Measurements from ENCODE around the gene HAUS1. TPM values are rescaled to one million over a fixed set of nuclear protein-coding genes. Genes with fewer than 3 reads are reported as not detected.
A peak's percentile ranks its signal among the peaks of the same experiment; 100 is the strongest.

The HAUS1 gene
- total and polyA plus RNA-seq, 2 of the 8 experiments (the other 6 are each of a cell fraction or from before 2014, with no cell fraction given) = 104 TPM

DNA sequence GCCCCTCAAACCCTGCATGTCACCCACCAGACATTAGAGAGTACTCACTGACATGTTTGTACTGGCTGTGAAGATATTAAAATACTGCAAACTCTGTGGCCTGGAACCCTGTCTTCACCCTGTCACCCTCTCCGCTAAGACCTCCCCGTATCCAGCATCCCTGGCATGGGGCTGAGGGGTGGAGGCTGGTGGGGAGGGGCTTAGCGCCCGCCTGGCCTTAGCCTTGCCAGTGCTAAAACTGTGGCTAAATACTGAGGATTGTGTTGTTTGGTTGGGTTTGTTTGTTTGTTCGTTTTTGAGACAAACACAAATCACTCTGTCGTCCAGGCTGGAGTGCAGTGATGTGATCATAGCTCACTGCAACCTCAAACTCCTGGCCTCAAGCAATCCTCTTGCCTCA is 34.0 kb upstream of the HAUS1 start:
- WGBS, 2 experiments (ENCODE audit: extremely low coverage in 1 of 2, insufficient coverage in 1 of 2, insufficient read length in 1 of 2, insufficient replicate concordance in 2 of 2, low coverage in 1 of 2, low lambda C conversion rate in 2 of 2, missing lambda C conversion rate in 1 of 2) = 73% methylated on average over 6 of the region's 6 CpGs; no CpG with 5 or more reads in 1 of the 2 experiments
- TF ChIP-seq SP2 (IDR thresholded peaks at IDR 0.05; ENCODE audit: low read length) = no peak
- no peak for TF ChIP-seq JUN (IDR thresholded peaks at IDR 0.05; ENCODE audit: low read depth, low read length)
- TF ChIP-seq GABPA (IDR thresholded peaks at IDR 0.05; ENCODE audit: borderline replicate concordance, insufficient read depth, low read length) = no peak
- TF ChIP-seq NRF1 (IDR thresholded peaks at IDR 0.05; ENCODE audit: low read depth, low read length) = no peak
- no peak for TF ChIP-seq TAF7 (optimal IDR thresholded peaks at IDR 0.05; ENCODE audit: borderline replicate concordance, low read depth, low read length)
- TF ChIP-seq KDM4A (IDR thresholded peaks at IDR 0.05; ENCODE audit: low read depth, low read length, severe bottlenecking) = no peak
- TF ChIP-seq HDAC2 (IDR thresholded peaks at IDR 0.05; ENCODE audit: borderline replicate concordance in 1 of 2, low read depth in 2 of 2, low read length in 2 of 2) = no peak
- TF ChIP-seq, protein P1, sequence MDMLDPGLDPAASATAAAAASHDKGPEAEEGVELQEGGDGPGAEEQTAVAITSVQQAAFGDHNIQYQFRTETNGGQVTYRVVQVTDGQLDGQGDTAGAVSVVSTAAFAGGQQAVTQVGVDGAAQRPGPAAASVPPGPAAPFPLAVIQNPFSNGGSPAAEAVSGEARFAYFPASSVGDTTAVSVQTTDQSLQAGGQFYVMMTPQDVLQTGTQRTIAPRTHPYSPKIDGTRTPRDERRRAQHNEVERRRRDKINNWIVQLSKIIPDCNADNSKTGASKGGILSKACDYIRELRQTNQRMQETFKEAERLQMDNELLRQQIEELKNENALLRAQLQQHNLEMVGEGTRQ (IDR thresholded peaks at IDR 0.05; ENCODE audit: low read length) = no peak
- no peak for TF ChIP-seq EGR1 (IDR thresholded peaks at IDR 0.05; ENCODE audit: borderline replicate concordance, low read depth, low read length)
- no peak for TF ChIP-seq YY1 (IDR thresholded peaks at IDR 0.05; ENCODE audit: low read depth, low read length)
- TF ChIP-seq, protein P2, sequence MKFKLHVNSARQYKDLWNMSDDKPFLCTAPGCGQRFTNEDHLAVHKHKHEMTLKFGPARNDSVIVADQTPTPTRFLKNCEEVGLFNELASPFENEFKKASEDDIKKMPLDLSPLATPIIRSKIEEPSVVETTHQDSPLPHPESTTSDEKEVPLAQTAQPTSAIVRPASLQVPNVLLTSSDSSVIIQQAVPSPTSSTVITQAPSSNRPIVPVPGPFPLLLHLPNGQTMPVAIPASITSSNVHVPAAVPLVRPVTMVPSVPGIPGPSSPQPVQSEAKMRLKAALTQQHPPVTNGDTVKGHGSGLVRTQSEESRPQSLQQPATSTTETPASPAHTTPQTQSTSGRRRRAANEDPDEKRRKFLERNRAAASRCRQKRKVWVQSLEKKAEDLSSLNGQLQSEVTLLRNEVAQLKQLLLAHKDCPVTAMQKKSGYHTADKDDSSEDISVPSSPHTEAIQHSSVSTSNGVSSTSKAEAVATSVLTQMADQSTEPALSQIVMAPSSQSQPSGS (IDR thresholded peaks at IDR 0.05; ENCODE audit: low read length) = no peak

More for the DNA sequence above, 34.0 kb upstream of the HAUS1 start:
- peak in 1 of 2 experiments; percentile 35 for DNase-seq (ENCODE audit: low read depth in 1 of 2, low spot score in 2 of 2)
- Histone ChIP-seq H2AFZ (ENCODE audit: low read length) (no peak overlapping the region), H3K4me1 (replicated peaks in 1 of 4; ENCODE audit: control insufficient read depth in 3 of 4, insufficient read depth in 4 of 4, low read length in 3 of 4) (peaks cover 0 to 6% (median 0%) of the 10 kb centered on the region in 4 experiments; a peak in 2 of 7 replicates), H3K9me3 (ENCODE audit: insufficient read depth in 2 of 2, low read depth in 1 of 2, low read length in 1 of 2) (no peaks in the 10 kb centered on the region), H3K36me3 (ENCODE audit: control insufficient read depth in 2 of 4, insufficient read depth in 4 of 4, low read length in 3 of 4) (no peaks in the 10 kb centered on the region), H3K9ac (replicated peaks in 1 of 4; ENCODE audit: extremely low read depth in 1 of 4, low read depth in 3 of 4, low read length in 3 of 4) (no peak overlapping the region), H2BK12ac (ENCODE audit: low read depth, low read length) (no peak overlapping the region), H3K79me1 (ENCODE audit: low read depth, low read length) (no peaks in the 10 kb centered on the region), H3K79me2 (ENCODE audit: control insufficient read depth in 1 of 2, insufficient read depth in 2 of 2, low read length in 2 of 2) (no peaks in the 10 kb centered on the region), H3K23ac (ENCODE audit: insufficient read length) (no peak overlapping the region), H2BK120ac (replicated peaks; ENCODE audit: low read depth, low read length) (no peak overlapping the region), H3K56ac (replicated peaks; ENCODE audit: insufficient read length, low read depth, low read length) (no peak overlapping the region), H4K91ac (replicated peaks; ENCODE audit: insufficient read length, low read length) (no peak overlapping the region), H3K4me3 (ENCODE audit: extremely low read depth in 1 of 4, insufficient read depth in 2 of 4, low read depth in 3 of 4, low read length in 4 of 4) (no peak overlapping the region), H4K5ac (ENCODE audit: insufficient read length, low read depth, low read length) (no peak overlapping the region), H3K18ac (ENCODE audit: extremely low read depth, low read length) (no peak overlapping the region), H4K20me1 (replicated peaks in 1 of 2; ENCODE audit: control insufficient read depth in 1 of 2, insufficient read depth in 2 of 2, low read length in 2 of 2) (peaks cover 0 to 3% of the 10 kb centered on the region in 2 experiments), H3K4ac (replicated peaks; ENCODE audit: insufficient read length, low read depth, low read length) (no peak overlapping the region), H3K14ac (ENCODE audit: insufficient read length) (no peak overlapping the region), H2BK5ac (ENCODE audit: low read depth, low read length) (no peak overlapping the region), H3K23me2 (ENCODE audit: low read depth, low read length) (peaks cover 11% of the 10 kb centered on the region; the same call in 1 of the 2 replicates), H2AK5ac (ENCODE audit: low read depth, low read length) (no peak overlapping the region), H3K27ac (ENCODE audit: low read depth, low read length) (no peak overlapping the region), H4K8ac (ENCODE audit: extremely low read depth, insufficient read depth, low read length) (no peak overlapping the region), H3K4me2 (ENCODE audit: insufficient read depth in 1 of 2, low read depth in 2 of 2, low read length in 2 of 2) (no peak overlapping the region), H3K27me3 (replicated peaks in 1 of 4; ENCODE audit: control insufficient read depth in 3 of 4, extremely low read depth in 1 of 4, insufficient read depth in 3 of 4, low read length in 3 of 4) (peaks cover 4 to 31% (median 28%) of the 10 kb centered on the region in 4 experiments), H2BK20ac (ENCODE audit: low read length) (no peak overlapping the region), H2BK15ac (ENCODE audit: low read length) (no peak overlapping the region)
- no peak for FAIRE-seq
- CTCF ChIA-PET (ENCODE audit: partially characterized antibody) = interaction anchor here (0.6 to 0.7 kb wide), 2 partner anchors 96 to 164 kb away, joined by 4 to 5 read pairs; no protein-coding TSS in a partner anchor
- POLR2A ChIA-PET (ENCODE audit: partially characterized antibody) = interaction anchor here (1.3 kb wide), 1 partner anchor 10 kb away, joined by 3 read pairs; no protein-coding TSS in a partner anchor
